ENCODE data around the gene ZNF652. TPM values are rescaled to one million over a fixed set of nuclear protein-coding genes. Genes with fewer than 3 reads are reported as not detected.
"Not testable (repeated sequence)": the region's sequence is repeated elsewhere in the genome, so short reads cannot be mapped to it uniquely, and the experiment has no call there.

The ZNF652 gene
- polyA plus RNA-seq, 10 donors, result 14.9 to 22.2 (median 16.7) TPM

- DNase-seq, result no peak
Measured at GRCh38 chr17:49269356-49269755, 92.7 kb downstream of the ZNF652 start.

- DNase-seq, result no peak
Measured at GRCh38 chr17:49267912-49268311, 94.1 kb downstream of the ZNF652 start.

GRCh38 chr17:49266233-49266632 is 95.8 kb downstream of the ZNF652 start:
- no peak for DNase-seq

GRCh38 chr17:49261540-49261939 is 100.5 kb downstream of the ZNF652 start:
- DNase-seq, result not testable (repeated sequence)

GRCh38 chr17:49260817-49261291 is 101.2 kb downstream of the ZNF652 start:
- no peak for DNase-seq

GRCh38 chr17:49260011-49260816 is 101.8 kb downstream of the ZNF652 start:
- DNase-seq, result peak; percentile 57 to 75 (median 59)

- no peak for DNase-seq
Measured at GRCh38 chr17:49259663-49260010, 102.4 kb downstream of the ZNF652 start.

- DNase-seq, result no peak
Measured at GRCh38 chr17:49258394-49258793, 103.7 kb downstream of the ZNF652 start.

GRCh38 chr17:49255125-49255524 is 106.9 kb downstream of the ZNF652 start:
- no peak for DNase-seq

GRCh38 chr17:49254066-49254465 is 108.0 kb downstream of the ZNF652 start:
- no peak for DNase-seq

GRCh38 chr17:49252148-49252695 is 109.8 kb downstream of the ZNF652 start:
- DNase-seq, result no peak

GRCh38 chr17:49249890-49250522 is 112.0 kb downstream of the ZNF652 start:
- DNase-seq, result no peak

GRCh38 chr17:49249292-49249794 is 112.7 kb downstream of the ZNF652 start:
- DNase-seq, result peak in 2 of 3 donors; percentile 48 to 51

- DNase-seq, result no peak
Measured at GRCh38 chr17:49247944-49248343, 114.1 kb downstream of the ZNF652 start.

- no peak for DNase-seq
Measured at GRCh38 chr17:49244839-49245238, 117.2 kb downstream of the ZNF652 start.

Other genes starting within 250 kb of the ZNF652 start
- under 1 TPM; 0.05 to 0.22 (median 0.12) TPM for gene B4GALNT2, start 229.5 kb downstream of the ZNF652 start, polyA plus RNA-seq (ENCODE audit: insufficient read length in 10 of 10)
- 1 to 10 TPM in 8 of 10 donors, under 1 TPM in 2; 0.50 to 1.8 (median 1.2) TPM for gene GNGT2, start 151.7 kb downstream of the ZNF652 start, polyA plus RNA-seq (ENCODE audit: insufficient read length in 10 of 10)
- 1 to 10 TPM; 3.0 to 5.4 (median 4.0) TPM for gene ABI3, start 151.5 kb downstream of the ZNF652 start, polyA plus RNA-seq (ENCODE audit: insufficient read length in 10 of 10)
- gene PHOSPHO1, start 131.5 kb downstream of the ZNF652 start, polyA plus RNA-seq (ENCODE audit: insufficient read length in 10 of 10), result 10 to 100 TPM in 8 of 10 donors, 1 to 10 TPM in 2; 9.0 to 22.6 (median 15.4) TPM
- 100 to 1,000 TPM; 128 to 172 (median 148) TPM for gene PHB1, start 52.6 kb upstream of the ZNF652 start, polyA plus RNA-seq (ENCODE audit: insufficient read length in 10 of 10)
- gene NGFR, start 133.0 kb upstream of the ZNF652 start, polyA plus RNA-seq (ENCODE audit: insufficient read length in 10 of 10), result 10 to 100 TPM; 33.6 to 85.7 (median 47.6) TPM
- 1 to 10 TPM; 1.2 to 1.7 (median 1.3) TPM for gene NXPH3, start 213.6 kb upstream of the ZNF652 start, polyA plus RNA-seq (ENCODE audit: insufficient read length in 10 of 10)

All from muscle of back (tissue), 11 donors.